GM21825 (cell line): ENCODE results near the gene FOXL2.

Experiments used
- ATAC-seq: cut with Tn5 transposase; IDR thresholded peaks from one replicate; pipeline ENCODE4 v1.9.1; 2021; ENCODE audit warnings: mild to moderate bottlenecking, moderate library complexity; ENCODE audit not compliant: unreplicated experiment

The FOXL2 gene

DNA sequence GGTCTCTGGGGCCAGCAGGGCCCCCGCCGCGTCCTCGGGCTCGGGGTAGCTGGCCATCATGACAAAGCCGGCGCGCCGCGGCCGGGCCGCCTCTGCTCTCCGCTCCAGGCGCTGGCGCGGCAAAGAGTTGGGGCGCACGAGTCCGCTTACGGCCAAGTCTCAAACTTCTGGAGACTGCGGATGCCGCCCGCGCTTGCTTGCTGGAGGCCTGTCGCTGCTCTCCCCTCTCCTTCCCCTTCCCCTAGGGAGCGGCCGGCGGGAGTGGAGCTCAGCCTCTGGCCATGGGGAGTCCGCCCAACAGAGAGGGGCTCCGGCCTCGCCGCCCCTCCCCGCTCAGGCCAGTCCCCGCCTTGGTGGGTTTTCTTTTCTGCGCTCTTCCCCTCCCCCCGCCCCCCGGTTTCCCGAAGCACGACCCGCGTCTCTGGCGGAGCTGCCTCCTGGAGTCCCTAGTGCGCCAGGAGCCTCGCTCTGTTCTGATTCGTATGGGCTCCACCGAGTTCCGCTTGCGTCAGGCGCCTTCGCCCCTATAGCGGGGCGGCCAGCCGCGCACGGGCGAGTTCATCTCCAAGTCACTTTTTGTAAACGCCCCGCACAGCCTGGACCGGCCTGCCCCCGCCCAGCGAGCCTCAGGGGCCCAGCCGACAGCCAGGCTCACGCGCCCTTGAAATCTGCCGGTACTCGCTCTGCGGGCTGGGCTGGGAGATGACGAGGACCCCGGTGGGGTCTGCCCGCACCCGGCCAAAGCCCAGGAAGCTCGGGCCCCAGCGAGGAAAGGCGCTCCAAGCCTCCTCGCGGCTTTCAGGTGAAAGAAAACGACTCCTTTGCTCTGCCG is at the start of gene FOXL2, which contains the start of gene FOXL2NB:
TSS of gene FOXL2 (minus strand) at position 475 of the 832 bp plus-strand sequence. CDS start at position 60, 415 bp downstream.
TSS of gene FOXL2NB (plus strand) at position 555 of the 832 bp plus-strand sequence. CDS start at position 703, 148 bp downstream.
- no peak for ATAC-seq

DNA sequence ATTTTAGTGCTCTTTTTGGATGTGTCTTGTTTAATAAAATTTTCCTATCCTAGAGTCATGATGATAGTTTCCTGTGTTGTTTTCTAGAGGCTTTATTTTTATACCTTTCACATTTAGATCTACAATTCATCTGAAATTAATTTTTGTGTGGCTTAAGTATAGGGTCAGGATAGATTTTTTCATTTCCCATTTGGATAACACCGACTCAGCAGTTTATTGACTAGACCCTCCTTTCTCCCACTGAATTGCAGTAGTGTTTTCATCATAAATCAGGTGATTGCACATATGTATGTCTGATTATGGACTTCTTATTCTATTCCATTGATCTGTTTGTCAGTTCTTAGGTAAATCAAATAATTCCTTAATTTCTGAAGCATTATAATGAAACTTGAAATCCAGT is 48.8 kb upstream of the FOXL2 start:
- no peak for ATAC-seq

DNA sequence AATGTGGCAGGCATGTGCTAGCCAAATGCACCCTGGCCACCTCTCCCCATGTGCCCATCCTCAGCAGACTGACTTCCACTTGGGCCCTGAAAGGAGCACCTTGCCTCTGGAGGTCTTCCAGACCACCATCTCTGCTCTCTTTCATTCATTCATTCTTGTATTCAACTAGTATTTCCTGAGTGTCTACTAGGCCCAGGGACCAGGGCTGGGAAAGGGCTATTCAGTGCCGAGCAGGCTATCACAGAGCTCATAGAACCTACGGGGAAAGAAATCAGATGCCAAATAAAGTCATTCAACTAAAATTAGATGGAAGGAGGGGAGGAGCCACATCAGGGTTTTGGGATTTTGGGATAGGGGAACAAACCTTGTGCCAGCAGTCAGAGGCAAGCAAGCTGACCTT is 40.2 kb upstream of the FOXL2 start:
- no peak for ATAC-seq

GRCh38 chr3:138985932-138986331 is 39.0 kb upstream of the FOXL2 start:
- ATAC-seq = no peak

DNA sequence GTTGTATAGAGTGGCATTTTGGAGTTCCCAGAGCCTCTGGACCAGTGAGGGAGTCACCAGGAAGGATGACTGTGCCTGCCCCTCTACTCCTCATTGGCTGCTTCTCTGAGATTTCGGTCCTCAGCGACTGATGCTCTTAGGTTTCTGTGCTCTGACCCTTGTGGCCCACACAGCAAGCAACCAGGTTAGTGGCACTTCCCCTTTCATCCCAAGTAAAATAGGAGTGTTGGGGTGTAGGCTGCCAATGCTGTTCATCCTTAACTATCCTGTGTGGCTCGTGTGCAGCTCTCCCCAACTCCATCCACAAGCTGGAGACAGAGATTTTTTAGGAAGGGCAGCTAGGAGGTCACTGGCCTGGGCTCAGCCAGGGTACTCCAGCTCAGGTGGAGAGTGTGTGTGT is 37.9 kb upstream of the FOXL2 start:
- no peak for ATAC-seq

GRCh38 chr3:138976047-138976446 is 29.1 kb upstream of the FOXL2 start:
- ATAC-seq = no peak

DNA sequence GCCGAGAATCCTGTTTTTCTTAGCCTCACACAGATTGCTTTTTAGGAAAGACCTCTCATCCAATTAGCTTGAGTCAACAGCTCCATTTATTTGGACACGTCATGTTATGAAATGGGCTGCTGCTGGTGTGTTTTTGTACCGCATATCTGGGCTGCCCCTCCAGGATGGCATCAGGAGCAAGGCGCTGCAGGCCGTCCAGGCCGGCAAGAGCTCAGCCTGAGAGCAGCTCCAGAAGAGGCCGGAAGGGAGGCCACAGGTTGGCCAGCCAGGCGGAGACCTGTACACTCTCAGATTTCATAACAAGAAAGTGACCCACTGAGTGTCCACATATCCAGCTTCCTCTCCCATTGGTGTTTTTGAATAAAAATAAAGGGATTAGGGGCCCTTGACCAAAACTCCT is 28.4 kb upstream of the FOXL2 start:
- ATAC-seq = no peak

DNA sequence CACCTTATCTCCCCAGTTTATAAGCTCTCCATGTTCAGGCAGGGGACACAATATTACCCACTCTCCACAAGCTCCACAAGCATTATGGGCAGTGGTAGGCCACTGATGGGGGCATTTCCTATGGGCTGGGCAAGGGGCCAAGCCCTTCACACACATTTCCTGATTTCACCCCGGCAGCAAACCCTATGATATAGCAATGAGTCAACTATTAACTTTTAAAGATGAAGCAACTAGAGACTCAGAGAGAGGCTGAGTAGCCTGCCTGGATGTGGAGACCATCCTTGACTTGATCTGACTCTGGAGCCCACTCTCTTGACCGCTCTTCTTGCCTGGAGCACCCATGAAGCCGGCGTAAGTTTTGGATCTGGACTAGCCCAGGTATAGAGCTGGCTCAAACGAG is 27.5 kb upstream of the FOXL2 start:
- no peak for ATAC-seq

- no peak for ATAC-seq
Observed at GRCh38 chr3:138972941-138973340, 26.0 kb upstream of the FOXL2 start.

- ATAC-seq = no peak
Observed at GRCh38 chr3:138971766-138972320, 24.9 kb upstream of the FOXL2 start.

GRCh38 chr3:138964923-138965322 is 18.0 kb upstream of the FOXL2 start:
- no peak for ATAC-seq

GRCh38 chr3:138964264-138964663 is 17.3 kb upstream of the FOXL2 start:
- ATAC-seq = no peak

GRCh38 chr3:138962854-138963560 is 16.1 kb upstream of the FOXL2 start:
- ATAC-seq = no peak

DNA sequence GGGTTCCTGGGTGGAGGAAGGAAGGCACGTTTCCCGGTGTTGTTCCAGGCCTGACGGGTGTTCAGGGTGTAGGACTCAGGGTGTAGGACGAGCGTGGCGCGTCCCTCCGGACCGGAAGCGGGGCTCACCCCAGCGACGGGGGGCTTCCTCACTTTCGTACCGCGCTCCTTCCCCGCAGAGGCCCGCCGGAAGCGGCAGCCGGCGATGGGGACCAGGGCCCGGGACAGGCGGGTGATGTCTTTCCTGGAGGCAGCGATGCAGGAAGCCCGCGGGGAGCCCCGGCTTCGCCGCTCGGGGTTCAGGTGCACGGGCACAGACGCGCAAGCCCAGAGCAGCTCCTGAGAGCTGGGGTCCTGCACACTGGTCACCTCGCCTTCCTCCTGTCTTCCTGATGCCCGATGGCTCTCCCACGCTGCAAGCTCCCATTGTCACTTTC is 13.5 kb upstream of the FOXL2 start:
- ATAC-seq = no peak

DNA sequence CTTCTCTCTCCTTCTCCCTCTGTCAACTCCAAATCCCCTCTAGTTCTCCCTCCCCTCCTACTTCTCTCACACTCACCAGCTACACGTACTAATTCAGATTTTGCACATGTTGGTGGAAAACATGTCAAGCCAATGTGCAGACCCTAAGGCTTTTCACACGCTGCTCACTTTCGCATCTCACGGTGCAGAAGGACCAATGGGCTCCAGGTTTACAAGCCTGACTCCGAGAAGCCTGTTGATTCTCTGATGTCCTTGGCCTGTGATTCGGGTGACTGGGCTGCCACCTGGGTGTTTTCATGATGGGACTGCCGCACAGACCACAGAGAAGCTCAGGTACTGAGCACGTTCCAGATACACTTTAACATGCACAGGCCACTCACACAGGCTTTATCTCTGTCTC is 3.8 kb upstream of the FOXL2 start:
- no peak for ATAC-seq

- no peak for ATAC-seq
Observed at GRCh38 chr3:138950006-138950644, 3.2 kb upstream of the FOXL2 start.

GRCh38 chr3:138949445-138950005 is 2.6 kb upstream of the FOXL2 start:
- ATAC-seq = no peak

DNA sequence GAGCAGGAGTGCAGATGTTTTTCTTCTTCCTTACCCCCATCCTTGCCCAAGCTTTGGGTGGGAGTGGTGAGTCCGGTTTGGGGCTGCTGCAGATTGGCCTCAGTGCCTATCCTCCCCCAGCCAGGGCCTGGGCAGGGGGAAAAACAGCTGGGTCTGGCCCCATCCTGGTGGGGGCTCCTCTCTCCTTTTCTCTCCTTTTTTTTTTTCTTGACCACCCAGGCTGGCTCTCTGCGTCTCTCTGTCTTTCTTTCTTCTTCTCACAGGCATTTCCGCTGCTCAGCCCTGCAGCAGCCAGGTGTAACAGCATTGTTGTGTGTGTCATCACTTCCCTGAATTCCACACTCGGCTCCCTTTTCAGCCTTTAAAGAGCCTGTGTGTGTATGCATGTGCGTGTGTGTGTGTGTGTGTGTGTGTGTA is 2.1 kb upstream of the FOXL2 start:
- ATAC-seq = no peak

DNA sequence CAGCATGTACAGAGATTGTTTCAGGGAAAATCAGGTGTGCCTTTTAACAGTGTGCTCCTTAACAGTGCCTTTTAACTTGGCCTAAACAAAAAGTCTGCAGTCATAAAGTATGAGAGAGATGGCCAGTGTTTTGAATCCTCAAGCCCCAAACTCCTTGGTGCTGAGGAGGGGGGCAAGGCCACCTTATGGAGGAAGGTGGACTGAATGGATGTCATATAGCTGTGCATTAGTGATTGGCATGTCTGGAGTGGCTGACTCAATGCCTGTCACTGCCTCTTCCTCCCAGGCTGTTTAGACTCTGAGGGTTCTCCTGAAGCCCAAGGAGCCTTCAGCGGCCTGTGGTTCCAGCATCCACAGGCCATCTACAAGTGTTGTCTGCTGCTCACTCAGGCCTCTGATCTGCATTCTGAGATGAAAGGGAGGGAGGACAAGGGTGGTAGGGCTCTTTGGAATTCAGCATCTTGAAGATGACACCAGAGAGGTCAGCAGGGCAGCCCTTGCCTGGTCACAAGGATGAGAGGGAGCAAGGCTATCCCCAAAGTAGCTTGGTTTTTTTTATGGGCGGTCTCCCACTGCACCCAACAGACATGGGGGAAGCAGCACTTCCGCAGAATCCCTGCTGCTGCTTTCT is 1.5 kb upstream of the FOXL2 start:
- ATAC-seq = no peak

- ATAC-seq = no peak
Observed at GRCh38 chr3:138947495-138948121, 671 bp upstream of the FOXL2 start.
